GM21786 (cell line): ENCODE results near the gene ITPKB.
"Not testable (repeated sequence)": the region's sequence is repeated elsewhere in the genome, so short reads cannot be mapped to it uniquely, and the experiment has no call there.

Source experiments
- ATAC-seq: cut with Tn5 transposase; IDR thresholded peaks from one replicate; pipeline ENCODE4 v1.9.1; 2021; ENCODE audit not compliant: unreplicated experiment

Gene ITPKB

DNA sequence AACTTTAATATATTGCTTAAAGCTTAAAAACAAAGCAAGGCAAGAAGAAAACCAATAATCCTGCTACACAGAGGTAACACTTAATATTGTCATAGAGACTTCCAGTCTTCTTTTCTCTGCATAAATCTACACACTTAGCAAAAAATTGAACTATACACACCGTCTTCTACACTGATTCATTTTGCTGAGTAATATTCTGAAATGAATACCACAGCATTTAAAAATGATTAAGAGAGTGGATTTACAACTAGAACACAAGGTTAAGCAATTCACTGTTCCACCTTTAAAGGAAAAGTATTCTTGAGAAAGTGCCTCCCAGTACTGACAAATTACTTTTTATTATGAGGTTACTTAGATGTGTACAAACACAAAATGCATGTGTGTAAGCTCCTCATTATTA, 22.2 kb upstream of the ITPKB start:
- no peak for ATAC-seq

DNA sequence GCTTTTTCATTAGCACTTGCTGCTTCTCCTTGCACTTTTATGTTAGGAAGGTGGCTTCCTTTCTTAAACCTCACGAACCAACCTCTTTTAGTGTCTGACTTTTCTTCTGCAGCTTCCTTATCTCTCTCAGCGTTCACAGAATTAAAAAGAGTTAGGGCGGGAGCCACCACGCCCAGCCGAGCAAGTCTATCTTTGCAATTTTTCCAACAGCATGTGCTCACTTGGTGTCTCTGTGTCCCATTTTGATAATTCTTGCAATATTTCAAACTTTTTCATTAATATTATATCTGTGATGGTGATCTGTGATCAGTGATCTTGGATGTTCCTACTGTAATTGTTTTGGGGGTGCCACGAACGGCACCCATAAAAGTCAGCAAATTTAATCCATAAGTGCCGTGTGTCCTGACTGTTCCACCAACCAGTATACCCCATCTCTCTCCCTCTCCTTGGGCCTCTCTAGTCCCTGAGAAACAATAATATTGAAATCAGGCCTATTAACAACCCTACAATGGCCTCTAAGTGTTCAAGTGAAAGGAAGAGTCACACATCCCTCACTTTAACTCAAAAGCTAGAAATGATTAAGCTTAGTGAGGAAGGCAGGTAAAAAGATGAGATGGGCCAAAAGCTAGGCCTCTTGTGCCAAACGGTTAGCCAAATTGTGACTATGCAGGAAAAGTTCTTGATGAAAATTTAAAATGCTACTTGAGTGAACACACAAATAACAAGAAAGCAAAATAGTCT, 15.9 kb upstream of the ITPKB start:
- no peak for ATAC-seq

DNA sequence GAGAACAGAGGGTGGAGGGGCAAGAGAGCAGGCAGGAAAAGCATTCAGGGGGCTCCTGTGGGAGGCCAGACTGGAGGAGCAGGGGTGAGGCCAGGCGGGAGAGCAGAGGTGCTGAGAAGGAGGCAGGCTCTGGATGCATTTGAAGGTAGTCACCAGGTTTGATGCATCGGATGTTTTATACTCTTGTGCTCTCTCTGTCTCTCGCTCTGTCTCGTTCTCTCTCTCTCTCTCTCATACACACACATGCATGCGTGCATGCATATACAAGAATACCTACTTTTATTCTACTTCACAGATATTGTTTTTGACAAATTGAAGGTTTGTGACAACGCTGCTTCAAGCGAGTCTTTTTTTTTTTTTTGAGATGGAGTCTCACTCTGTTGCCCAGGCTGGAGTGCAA, 15.0 kb upstream of the ITPKB start:
- no peak for ATAC-seq

DNA sequence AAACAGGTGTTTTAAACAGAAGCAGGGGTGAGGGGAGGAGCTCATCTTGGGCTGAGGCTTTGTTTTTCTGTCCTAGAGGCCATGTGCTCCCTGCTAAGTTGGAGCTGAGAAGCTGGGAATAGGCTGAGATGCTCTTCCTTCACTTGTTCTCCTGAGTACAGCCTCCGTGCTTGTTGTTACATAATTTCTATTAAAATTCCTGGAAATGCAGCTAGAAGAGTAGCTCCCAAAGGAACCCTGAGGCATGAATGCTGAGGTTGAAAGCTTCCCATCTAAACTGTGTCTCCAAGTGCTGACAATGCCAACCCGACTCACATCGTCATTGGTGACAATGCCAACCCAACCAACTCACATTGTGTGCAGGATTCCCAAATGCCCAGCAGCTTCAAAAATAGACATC, 12.6 kb upstream of the ITPKB start:
- ATAC-seq = no peak

DNA sequence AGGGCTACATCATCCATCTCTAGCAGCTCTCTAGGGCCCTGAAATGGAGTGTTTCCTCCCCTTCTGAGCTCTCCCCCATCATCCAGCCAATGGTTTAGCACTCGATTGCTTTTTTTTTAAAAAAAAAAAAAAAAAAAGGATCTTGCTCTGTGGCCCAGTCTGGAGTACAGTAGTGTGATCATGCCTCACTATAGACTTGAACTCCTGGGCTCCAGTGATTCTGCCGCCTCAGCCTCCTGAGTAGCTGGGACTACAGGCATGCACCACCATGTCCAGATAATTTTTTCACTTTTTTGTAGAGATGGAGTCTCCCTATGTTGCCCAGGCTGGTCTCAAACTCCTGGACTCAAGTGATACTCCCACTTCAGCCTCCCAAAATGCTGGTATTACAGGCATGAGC, 12.1 kb upstream of the ITPKB start:
- ATAC-seq = no peak

DNA sequence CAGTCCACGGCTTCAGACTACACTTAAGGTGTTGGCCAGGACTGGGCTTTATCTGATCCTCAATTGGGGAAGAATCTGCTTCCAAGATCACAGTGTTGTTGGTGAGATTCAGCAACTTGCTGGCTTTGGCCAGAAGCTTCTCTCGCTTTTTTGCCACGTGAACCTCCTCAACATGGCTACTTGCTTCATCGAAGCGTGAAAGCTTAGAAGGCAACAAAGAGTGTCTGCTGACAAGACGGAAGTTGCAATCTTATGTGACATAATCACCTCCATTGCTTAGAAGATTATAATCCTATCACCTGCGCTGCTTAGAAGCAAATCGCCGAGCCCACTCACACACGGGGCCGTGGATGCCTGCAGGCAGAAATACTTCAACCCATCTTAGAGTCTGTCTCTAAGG, 10.4 kb upstream of the ITPKB start:
- ATAC-seq = no peak

DNA sequence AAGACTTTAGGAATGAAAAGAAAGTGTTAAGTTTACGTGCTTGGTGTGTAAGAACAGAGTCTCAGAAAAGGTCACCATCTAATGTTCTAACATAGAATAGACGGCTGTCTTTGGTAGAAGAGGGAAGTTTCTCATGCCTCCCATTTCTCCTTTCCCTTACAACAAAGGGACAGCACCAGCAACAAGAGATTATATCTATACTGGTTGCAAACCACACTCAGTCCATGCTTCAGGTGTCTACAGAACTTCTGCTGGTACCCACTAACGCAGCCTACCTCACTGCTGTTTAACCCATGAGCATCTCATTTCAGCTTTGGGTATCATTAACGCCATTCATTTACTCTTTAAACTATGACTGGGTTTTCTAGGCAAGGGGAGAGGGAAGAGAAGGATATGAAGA, 9.2 kb upstream of the ITPKB start:
- no peak for ATAC-seq

DNA sequence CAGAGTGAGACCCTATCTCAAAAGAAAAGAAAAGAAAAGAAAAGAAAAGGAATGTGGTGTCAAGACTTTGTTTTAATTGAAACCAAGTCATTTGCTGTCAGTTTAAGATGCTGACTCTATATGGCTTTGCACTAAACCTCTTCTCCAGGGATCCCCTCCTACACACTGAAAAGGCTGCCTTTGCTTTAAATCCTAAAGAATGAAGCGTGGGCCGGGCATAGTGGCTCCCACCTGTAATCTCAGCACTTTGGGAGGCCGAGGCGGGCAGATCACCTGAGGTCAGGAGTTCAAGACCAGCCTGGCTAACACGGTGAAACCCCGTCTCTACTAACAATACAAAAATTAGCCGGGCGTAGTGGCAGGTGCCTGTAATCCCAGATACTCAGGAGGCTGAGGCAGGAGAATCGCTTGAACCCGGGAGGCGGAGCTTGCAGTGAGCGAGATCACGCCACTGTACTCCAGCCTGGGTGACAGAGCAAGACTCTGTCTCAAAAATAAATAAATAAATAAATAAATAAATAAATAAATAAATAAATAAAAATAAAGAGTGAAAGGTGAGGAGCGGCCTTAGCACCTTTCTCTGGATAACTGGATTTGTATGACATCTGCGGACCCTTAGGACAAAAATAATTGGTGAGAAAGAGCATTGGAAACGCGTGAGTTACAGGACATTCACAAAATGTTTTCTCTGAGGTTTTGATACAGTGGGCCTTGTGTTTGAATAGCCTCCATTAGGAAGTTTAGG, 8.6 kb upstream of the ITPKB start:
- not testable (repeated sequence) for ATAC-seq

DNA sequence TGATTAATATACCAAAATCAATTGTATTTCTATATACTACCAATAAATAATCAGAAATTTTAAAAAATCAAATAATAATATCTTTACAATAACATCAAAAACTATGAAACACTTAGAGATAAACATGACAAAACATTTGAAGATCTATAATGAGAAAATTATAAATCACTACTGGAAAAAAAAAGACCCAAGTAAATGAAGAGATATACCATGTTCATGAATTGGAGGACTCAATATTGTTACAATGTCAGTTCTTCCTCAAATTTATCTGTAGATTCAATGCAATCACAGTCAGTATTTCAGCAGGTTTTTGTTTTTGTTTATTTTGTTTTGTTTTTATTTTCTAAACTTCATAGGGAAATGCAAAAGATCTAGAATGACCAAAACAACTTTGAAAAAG, 4.2 kb upstream of the ITPKB start:
- ATAC-seq = no peak

DNA sequence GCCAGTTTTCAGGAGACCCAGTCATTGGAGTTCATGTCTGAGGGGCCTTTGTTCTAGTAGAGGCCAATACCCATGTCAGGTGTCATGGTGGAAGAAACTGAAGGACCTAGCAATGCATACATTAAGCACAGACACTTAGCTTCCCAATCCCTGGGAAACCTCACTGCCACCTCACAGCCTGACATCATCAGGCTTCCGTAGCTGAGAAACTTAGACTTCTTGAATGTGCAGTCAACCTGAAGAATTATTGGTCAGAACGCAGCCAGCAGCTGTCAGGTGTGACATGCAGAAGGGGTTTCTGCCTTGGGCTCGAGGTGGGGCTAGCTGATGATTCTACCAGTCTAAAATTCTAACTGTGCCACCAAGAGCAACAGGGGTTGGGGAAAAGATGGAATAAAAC, 1.9 kb upstream of the ITPKB start:
- ATAC-seq = no peak

DNA sequence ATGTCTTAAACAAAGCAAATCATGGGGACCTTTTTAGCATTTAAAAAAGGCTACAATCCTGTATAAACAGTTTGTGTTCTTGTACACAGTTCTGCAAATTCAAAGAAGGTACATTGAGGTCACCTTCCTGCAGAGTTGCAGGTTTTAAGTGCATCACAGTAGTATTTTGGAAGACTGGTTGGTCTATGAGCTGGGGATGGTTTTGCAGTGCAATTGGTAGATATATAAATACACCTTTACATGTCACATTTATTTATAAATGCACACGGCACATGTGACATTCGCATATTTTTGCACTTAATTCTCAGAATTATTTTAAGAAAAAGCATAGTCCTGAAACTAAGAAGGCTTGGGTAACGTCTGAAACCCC, 599 bp upstream of the ITPKB start:
- ATAC-seq = no peak

DNA sequence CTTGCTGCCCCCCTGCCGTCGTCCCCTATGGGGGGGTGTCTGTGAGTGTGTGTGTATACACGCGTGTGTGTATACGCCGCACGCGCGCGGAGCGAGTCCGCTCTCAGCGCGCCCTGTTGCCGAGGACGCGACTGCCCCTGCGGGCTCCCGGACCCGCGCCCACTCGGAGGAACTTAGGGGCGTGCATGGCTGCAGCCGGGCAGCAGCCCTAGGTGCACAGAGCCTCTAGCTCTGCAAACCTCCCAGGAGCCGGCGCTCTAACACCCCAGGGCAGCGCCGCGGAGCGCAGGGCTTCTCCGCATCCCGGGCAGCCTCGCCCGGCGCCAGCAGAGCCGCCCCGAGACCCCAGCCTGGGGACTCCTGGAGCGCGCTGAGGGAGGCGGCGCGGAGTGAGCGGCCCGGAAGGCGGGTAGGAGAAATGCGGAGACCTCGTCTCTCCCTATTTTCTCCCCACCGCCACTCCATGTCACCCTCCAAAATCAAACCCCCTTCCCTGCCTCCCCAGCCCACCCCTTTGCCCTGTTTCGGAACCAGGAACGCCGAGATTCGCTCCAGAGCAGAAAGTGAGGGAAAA, 574 bp downstream of the ITPKB start:
- no peak for ATAC-seq

DNA sequence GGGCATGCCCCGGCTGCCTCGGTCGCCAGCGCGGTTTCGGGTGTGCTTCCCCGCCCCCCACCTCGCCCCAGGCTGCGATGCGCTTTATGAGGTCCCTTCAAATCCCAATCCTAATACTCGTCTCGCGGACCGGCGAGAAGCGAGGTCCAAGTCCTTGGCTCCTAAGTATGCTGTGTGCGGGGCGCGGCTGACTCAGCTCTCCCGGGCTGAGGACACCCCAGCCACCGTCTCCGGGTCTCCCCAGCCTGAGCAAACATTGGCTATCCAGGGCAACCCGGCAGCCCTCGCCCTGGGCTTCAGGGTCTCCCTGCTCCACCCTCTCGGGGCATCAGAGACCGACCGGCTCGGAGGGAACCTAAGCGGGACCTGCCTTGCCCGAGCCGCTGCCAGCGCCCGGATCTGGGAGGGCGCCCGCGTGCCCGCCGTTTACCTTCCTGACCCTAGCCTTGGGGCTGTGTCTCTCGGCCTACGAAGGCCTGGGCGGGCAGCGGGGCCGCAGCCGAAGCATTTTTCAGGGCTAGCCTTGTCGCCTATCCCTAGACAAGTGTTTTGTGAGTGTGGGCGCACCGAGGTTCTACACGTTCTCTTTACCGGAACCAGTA, 1.2 kb downstream of the ITPKB start:
- no peak for ATAC-seq

DNA sequence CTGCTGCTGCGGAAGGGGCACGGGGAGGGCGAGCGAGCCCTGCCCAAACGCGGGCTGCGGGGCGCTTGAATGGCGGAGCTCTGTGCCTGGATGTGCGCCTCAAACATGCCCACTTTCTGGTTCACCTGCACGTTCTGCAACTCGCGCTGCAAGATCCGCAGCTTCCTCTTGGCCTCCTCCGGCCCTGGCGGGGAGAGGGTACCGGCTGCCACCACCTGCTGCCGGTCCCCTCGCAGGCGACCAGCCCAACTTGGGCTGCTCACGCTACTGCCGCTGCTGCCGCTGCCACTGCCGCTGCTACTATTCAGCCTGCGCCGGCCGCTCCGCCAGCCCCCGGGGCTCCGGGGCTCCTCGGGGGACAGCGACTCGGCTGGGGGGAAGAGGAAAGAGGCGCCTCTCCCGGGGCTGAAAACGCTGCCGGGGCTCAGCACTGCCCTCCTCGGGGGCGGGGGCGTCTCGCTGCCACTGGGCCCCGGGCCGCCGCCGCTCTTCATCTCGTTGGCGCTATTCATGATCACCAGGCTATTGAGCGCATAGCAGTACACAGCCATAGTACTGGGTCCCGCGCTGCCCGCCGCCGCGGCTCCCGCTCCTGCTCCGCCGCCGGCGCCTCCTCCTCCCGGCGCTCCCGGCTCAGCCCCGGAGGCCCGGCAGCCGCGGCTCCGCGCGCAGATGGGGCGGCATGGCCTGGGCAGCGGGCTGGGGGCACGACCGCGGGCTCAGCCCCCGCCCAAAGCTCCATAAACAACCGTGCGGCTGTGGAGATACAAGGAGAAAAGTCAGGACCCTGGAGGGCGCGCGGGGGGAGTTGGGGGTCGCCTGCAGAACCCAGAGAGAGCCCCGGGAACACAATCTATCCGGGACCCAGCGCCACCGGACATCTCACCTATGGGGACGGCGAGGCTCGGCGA, 1.9 kb downstream of the ITPKB start:
- ATAC-seq = peak; percentile 39

DNA sequence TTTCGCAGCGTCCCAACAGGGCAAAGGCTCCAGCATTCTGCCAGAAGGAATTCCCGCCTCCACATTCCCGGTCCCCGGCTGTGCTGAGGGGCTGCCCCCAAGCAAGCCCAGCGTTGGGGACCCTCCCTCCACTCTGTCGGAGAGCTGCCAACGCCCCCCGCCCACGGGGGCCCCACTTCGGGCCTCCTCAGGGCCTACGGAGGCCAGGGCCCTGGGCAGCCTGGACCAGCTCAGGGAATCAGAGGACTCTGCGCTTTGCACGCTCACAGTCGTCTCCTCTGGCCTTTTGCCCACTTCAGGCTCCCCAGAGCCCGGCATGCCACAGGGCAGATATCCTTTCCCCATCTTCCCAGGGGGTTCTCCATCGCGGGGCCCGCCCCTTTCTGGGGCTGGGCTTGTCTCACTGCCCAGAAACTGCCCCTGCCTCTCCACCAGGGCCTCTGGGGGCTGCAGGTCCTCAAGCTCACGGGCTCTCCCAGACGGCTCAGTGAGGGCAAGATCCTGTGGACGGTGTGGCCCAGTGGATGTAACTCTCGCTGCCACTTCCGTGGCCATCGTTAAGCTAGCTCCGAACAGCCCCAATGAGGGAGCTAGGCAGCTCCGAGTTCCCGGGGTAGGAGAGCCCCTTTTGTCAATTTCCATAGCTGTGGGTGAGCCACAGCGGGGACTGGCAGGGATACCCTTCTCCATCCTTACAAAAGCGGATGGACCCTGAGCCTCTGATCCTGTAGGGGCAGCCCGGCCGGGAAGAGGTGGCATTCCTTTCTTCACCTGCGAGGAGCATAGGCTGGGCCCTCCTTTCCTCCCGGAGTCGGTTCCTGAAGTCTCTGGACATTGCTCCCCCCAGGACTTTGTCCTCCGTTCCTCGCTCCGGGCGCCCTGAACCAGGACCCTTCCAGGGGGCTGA, 2.8 kb downstream of the ITPKB start:
- ATAC-seq = no peak

DNA sequence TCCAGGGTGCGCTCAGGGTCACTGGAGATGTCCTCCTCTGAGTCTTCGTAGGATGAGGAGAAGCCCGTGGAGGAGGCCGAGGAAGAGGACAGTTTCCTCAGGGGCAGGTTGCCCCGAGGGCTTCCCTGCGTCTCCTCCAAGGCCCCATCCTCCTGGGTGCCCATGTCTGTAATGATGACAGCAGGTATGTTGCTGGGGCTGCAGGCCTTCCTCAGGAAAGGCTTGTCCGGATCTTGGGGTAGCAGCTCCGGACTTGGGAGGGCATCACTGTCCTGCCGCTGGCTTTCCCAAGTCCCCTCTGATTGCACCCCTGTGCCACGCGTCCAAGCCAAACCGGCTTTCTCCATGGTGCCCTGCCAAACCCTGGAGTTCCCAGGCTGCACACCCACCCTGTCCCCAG, 3.5 kb downstream of the ITPKB start:
- no peak for ATAC-seq

DNA sequence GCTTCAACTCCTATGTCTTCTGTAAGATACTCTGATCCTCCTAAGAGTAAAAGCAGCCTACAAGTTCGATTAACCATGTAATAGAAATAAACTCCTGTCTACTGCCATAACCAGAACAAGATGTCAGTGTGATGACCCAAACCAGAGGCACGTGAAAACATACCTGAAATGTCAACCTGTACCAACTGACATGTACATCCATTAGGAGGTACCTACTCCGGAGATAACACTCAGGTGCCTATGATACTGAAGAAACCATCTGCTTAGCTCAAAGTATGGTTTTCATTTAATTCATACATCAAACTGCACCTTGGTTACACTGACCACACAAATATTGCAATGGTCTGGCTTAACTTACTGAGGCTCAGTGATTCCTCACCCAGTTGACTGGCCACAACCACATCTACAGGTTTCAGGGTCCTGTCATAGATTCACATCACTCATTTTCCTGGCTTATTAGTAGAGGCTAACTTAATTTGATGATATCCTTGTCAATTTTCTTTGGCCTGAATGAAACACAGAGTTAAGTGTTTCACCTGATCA, 4.4 kb downstream of the ITPKB start:
- ATAC-seq = no peak

DNA sequence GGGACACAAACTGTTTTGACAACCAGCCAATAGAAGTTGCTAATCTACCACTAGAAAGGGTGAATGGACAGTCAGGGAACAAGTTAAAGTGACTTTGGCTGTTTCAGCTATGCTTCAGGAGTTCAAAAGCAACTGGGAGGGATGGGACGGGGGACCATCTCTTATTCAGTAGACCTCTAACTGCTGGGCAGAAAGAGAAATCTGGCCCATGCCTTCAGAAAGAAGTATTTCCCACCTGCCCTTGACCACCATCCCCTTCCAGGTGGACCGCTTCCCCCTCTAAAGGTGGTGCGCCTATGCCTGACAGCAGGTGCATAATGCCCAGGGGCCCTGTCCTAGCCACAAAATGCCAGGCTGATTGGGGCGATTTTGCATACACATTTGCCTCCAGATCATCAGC, 5.2 kb downstream of the ITPKB start:
- no peak for ATAC-seq

DNA sequence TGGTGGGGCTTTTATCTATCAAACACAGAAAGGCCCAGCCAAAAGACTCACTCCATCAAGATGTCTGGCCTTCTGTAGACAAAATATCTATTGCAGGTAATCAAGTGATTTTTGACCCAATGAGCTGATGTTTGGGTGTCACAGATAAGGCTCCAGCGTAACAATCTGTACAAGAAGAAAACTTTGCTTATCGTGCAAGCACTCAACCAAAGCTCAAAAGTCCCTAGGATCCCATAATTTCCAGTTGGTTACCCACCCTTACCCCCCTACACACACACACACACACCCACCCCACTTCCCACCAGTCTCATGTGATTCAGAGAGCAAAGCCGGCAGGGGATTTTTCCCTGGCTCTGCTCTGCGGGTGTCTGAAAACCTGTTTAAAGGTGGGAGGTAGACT, 5.8 kb downstream of the ITPKB start:
- ATAC-seq = no peak

DNA sequence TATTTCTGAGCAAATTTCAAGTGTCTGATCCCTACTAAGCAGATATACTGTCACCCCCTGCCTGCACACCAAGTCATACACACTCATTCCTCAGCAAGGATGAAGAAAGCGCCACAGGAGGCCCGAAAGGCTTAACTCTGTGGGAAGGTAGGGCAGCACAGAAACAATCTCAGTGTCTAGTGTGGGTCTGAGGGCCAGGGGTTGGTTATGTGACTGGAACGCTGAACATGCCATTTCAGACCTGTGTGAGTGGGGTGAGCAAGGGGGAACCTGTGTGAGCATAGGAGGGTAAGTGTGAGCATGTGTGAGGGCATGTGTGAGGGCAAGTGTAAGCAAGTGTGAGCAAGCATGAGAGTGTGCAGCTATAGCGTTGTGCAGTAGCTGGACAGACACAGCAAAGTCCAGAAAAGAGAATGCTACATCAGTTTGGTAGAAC, 6.2 kb downstream of the ITPKB start:
- no peak for ATAC-seq
